Measurements from ENCODE around the gene STX18. TPM values are rescaled to one million over a fixed set of nuclear protein-coding genes. Genes with fewer than 3 reads are reported as not detected.

The STX18 gene
- total and polyA plus RNA-seq, 2 donors (not counting 3 experiments of a cell fraction or from before 2014, with no cell fraction given) = 30.7 to 31.2 TPM

GRCh38 chr4:4377732-4378460 lies 164.0 kb downstream of the STX18 start:
- H4K20me1 ChIP-seq (replicated peaks; ENCODE audit: control insufficient read depth, extremely low read depth, insufficient read depth, low read length) = no peaks in the 10 kb centered on the region
- no peak overlapping the region for H3K4me2 ChIP-seq (ENCODE audit: insufficient read depth, low read length)
- ChIA-PET CTCF (no interaction called here), POLR2A (no interaction called here)
- no peaks in the 10 kb centered on the region for H3K9me3 ChIP-seq (replicated peaks; ENCODE audit: control insufficient read depth, insufficient read depth, low read length)
- H3K4me3 ChIP-seq (replicated peaks in 1 of 3; ENCODE audit: insufficient read depth in 1 of 3, low read depth in 1 of 3, low read length in 3 of 3) = no peak overlapping the region
- H3K27ac ChIP-seq (ENCODE audit: insufficient read depth, low read depth, low read length) = no peak overlapping the region
- no peaks in the 10 kb centered on the region for H3K79me2 ChIP-seq (ENCODE audit: control insufficient read depth, insufficient read depth, low read length)
- dilution Hi-C loops (cut with MboI; ENCODE audit: extremely low pct_ligation_motif_present, low sequenced_read_pairs) = no loop called here
- no TSS peak for BruUV-seq (replicated peaks)
- no peaks in the 10 kb centered on the region for H3K36me3 ChIP-seq (ENCODE audit: control insufficient read depth in 2 of 2, extremely low read depth in 1 of 2, insufficient read depth in 2 of 2, low read length in 2 of 2)
- FAIRE-seq (no peak), DNase-seq (ENCODE audit: low read depth, low spot score) (no peak)
- H3K27me3 ChIP-seq (ENCODE audit: control insufficient read depth in 2 of 2, insufficient read depth in 2 of 2, low read length in 2 of 2) = peaks cover 3 to 4% of the 10 kb centered on the region in 2 experiments
- no peaks in the 10 kb centered on the region for H3K4me1 ChIP-seq (ENCODE audit: control insufficient read depth, extremely low read depth, insufficient read depth, low read length)
- H2AFZ ChIP-seq (ENCODE audit: low read depth, low read length) = no peak overlapping the region
- H3K9ac ChIP-seq (replicated peaks; ENCODE audit: extremely low read depth, insufficient read depth, low read length) = no peak overlapping the region
- TF ChIP-seq MAX (IDR thresholded peaks at IDR 0.05; ENCODE audit: insufficient read depth, insufficient read length) = no peak
- no peak for TF ChIP-seq GATA2 (IDR thresholded peaks at IDR 0.05; ENCODE audit: insufficient read depth, insufficient read length, low read depth, low read length)
- TF ChIP-seq MYC (IDR thresholded peaks at IDR 0.05; ENCODE audit: low read depth, low read length) = no peak
- TF ChIP-seq POLR2A (IDR thresholded peaks at IDR 0.05; ENCODE audit: low read depth, low read length) = no peak
- TF ChIP-seq CTCF (IDR thresholded peaks at IDR 0.05; ENCODE audit: extremely low read depth in 1 of 2, insufficient read depth in 1 of 2, low read depth in 1 of 2, low read length in 2 of 2) = no peak
- no peak for TF ChIP-seq JUN (IDR thresholded peaks at IDR 0.05; ENCODE audit: borderline replicate concordance, insufficient read depth, insufficient read length, low read depth)
- no peak for TF ChIP-seq EZH2 (IDR thresholded peaks at IDR 0.05; ENCODE audit: borderline replicate concordance, low read depth, low read length, severe bottlenecking)
- H3K9me1 ChIP-seq (replicated peaks; ENCODE audit: control insufficient read depth, extremely low read depth, insufficient read depth, low read length) = no peaks in the 10 kb centered on the region
- intact Hi-C loops (cut with micrococcal nuclease) = no loop called here
